ENCODE results near the gene MRFAP1L1.

DNA sequence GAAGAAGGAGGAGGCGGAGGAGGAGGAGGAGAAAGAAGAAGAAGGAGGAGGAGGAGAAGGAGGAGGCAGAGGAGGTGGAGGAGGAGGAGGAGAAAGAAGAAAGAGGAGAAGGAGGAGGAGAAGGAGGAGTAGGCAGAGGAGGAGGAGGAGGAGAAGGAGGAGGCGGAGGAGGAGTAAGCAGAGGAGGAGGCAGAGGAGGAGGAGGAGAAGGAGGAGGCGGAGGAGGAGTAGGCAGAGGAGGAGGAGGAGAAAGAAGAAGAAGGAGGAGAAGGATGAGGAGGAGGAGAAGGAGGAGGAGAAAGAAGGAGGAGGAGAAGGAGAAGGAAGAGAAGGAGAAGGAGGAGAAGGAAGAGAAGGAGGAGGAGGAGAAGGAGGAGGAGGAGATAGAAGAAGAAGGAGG lies 49.2 kb downstream of the MRFAP1L1 start:
- TF ChIP-seq EP300 (conservative IDR thresholded peaks at IDR 0.05; ENCODE audit: poor library complexity, severe bottlenecking) (no peak), POLR2AphosphoS5 (IDR thresholded peaks at IDR 0.05) (no peak), EZH2 (IDR thresholded peaks at IDR 0.05; ENCODE audit: borderline replicate concordance, insufficient read depth, low read length, poor library complexity, severe bottlenecking) (no peak), RAD21 (conservative IDR thresholded peaks at IDR 0.05) (no peak), SMC3 (conservative IDR thresholded peaks at IDR 0.05; ENCODE audit: poor library complexity) (no peak), MXI1 (conservative IDR thresholded peaks at IDR 0.05; ENCODE audit: poor library complexity, severe bottlenecking) (no peak)
- TF ChIP-seq, protein P1, sequence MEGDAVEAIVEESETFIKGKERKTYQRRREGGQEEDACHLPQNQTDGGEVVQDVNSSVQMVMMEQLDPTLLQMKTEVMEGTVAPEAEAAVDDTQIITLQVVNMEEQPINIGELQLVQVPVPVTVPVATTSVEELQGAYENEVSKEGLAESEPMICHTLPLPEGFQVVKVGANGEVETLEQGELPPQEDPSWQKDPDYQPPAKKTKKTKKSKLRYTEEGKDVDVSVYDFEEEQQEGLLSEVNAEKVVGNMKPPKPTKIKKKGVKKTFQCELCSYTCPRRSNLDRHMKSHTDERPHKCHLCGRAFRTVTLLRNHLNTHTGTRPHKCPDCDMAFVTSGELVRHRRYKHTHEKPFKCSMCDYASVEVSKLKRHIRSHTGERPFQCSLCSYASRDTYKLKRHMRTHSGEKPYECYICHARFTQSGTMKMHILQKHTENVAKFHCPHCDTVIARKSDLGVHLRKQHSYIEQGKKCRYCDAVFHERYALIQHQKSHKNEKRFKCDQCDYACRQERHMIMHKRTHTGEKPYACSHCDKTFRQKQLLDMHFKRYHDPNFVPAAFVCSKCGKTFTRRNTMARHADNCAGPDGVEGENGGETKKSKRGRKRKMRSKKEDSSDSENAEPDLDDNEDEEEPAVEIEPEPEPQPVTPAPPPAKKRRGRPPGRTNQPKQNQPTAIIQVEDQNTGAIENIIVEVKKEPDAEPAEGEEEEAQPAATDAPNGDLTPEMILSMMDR (IDR thresholded peaks at IDR 0.05; ENCODE audit: poor library complexity, severe bottlenecking), result no peak
- TF ChIP-seq, protein P2, sequence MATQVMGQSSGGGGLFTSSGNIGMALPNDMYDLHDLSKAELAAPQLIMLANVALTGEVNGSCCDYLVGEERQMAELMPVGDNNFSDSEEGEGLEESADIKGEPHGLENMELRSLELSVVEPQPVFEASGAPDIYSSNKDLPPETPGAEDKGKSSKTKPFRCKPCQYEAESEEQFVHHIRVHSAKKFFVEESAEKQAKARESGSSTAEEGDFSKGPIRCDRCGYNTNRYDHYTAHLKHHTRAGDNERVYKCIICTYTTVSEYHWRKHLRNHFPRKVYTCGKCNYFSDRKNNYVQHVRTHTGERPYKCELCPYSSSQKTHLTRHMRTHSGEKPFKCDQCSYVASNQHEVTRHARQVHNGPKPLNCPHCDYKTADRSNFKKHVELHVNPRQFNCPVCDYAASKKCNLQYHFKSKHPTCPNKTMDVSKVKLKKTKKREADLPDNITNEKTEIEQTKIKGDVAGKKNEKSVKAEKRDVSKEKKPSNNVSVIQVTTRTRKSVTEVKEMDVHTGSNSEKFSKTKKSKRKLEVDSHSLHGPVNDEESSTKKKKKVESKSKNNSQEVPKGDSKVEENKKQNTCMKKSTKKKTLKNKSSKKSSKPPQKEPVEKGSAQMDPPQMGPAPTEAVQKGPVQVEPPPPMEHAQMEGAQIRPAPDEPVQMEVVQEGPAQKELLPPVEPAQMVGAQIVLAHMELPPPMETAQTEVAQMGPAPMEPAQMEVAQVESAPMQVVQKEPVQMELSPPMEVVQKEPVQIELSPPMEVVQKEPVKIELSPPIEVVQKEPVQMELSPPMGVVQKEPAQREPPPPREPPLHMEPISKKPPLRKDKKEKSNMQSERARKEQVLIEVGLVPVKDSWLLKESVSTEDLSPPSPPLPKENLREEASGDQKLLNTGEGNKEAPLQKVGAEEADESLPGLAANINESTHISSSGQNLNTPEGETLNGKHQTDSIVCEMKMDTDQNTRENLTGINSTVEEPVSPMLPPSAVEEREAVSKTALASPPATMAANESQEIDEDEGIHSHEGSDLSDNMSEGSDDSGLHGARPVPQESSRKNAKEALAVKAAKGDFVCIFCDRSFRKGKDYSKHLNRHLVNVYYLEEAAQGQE (IDR thresholded peaks at IDR 0.05; ENCODE audit: borderline replicate concordance), result no peak
